GM12878 (cell line): ENCODE results near the gene COL11A1. TPM values are rescaled to one million over a fixed set of nuclear protein-coding genes. Genes with fewer than 3 reads are reported as not detected.

ENCODE experiments used
- ATAC-seq: fragments of 200-7000 bp; cut with Tn5 transposase; 3 replicates; pipeline ENCODE4 v1.9.1; 2020; ENCODE audit warnings: mild to moderate bottlenecking, moderate library complexity
- BruUV-seq: library from RNA; stranded (reverse); fragments of 400-500 nt; replicated peaks from 2 replicates; lab custom pipeline; 2021; lab: Mats Ljungman, UMichigan
- CTCF ChIA-PET: fragments of 300-600 bp; sonication (Branson Sonifier 250); formaldehyde crosslinking; extraction: SDS; loops from one replicate; lab custom pipeline; 2021; ENCODE audit warnings: inconsistent platforms; lab: Yijun Ruan, JAX
- POLR2A ChIA-PET: fragments of 350-600 bp; formaldehyde crosslinking; extraction: SDS; loops from one replicate; lab custom pipeline; 2021; ENCODE audit warnings: inconsistent platforms; lab: Charles Lee
- RAD21 ChIA-PET: fragments of 300-600 bp; sonication (Branson Sonifier 250); formaldehyde crosslinking; loops from one replicate; lab custom pipeline; 2023; ENCODE audit warnings: antibody characterized with exemption; ENCODE audit not compliant: unreplicated experiment; lab: Charles Lee
- SMC1A ChIA-PET: fragments of 300-600 bp; sonication (Branson Sonifier 250); formaldehyde crosslinking; loops from one replicate; lab custom pipeline; 2023; ENCODE audit not compliant: unreplicated experiment, uncharacterized antibody; lab: Charles Lee
- DNase-seq: peaks from one replicate; pipeline ENCODE4 v3.0.0-alpha.2; 2011; ENCODE audit warnings: low read depth, low spot score
- FAIRE-seq: peaks from 3 replicates; lab custom pipeline; 2011; peaks lifted over from hg19 to GRCh38; lab: Jason Lieb, UNC
- H2AFZ ChIP-seq: 2 replicates; pipeline ENCODE4 v1.6.0; 2011; ENCODE audit warnings: low read depth, low read length, control low read depth; ENCODE audit not compliant: control insufficient read depth
- H3K27ac ChIP-seq: 2 replicates; pipeline ENCODE4 v1.5.1; 2011; ENCODE audit warnings: control low read depth; ENCODE audit not compliant: control insufficient read depth, insufficient read depth
- H3K27me3 ChIP-seq, 2 experiments: replicated peaks in 1 of 2; 2 replicates each; pipeline versions ENCODE4 v1.6.0 to v1.6.1; 2011; ENCODE audit warnings: low read length in 1 of 2; ENCODE audit not compliant: control insufficient read depth in 2 of 2, insufficient read depth in 2 of 2
- H3K36me3 ChIP-seq, 2 experiments: 2 replicates each; pipeline ENCODE4 v1.5.1; 2011; ENCODE audit warnings: low read length in 1 of 2; ENCODE audit not compliant: control insufficient read depth in 2 of 2, insufficient read depth in 2 of 2
- H3K4me1 ChIP-seq: 2 replicates; pipeline ENCODE4 v1.6.1; 2011; ENCODE audit warnings: mild to moderate bottlenecking, low read length, moderate library complexity, mixed read lengths; ENCODE audit not compliant: control insufficient read depth, insufficient read depth
- H3K4me2 ChIP-seq: 2 replicates; pipeline ENCODE4 v1.6.0; 2011; ENCODE audit warnings: control low read depth; ENCODE audit not compliant: control insufficient read depth, insufficient read depth
- H3K4me3 ChIP-seq: fragments of 200-600 bp; sonication (generic); 2 replicates; pipeline ENCODE4 v1.5.1; 2016
- H3K79me2 ChIP-seq: 2 replicates; pipeline ENCODE4 v1.6.0; 2011; ENCODE audit warnings: low read length; ENCODE audit not compliant: control insufficient read depth, insufficient read depth
- H3K9ac ChIP-seq: 2 replicates; pipeline ENCODE4 v1.8.0; 2011; ENCODE audit warnings: low read length, control low read depth, mixed read lengths; ENCODE audit not compliant: control insufficient read depth, insufficient read depth
- H3K9me3 ChIP-seq: replicated peaks from 3 replicates; pipeline ENCODE4 v1.5.1; 2011; ENCODE audit warnings: mild to moderate bottlenecking, low read length; ENCODE audit not compliant: control insufficient read depth, insufficient read depth
- H4K20me1 ChIP-seq: 2 replicates; pipeline ENCODE4 v1.6.0; 2011; ENCODE audit not compliant: control insufficient read depth, insufficient read depth
- CREM ChIP-seq: IDR thresholded peaks from 2 replicates; pipeline ENCODE4 v1.6.1; 2014; ENCODE audit warnings: antibody characterized with exemption, low read depth
- EGR1 ChIP-seq, 2 experiments: IDR thresholded peaks; 1 replicate in 1 of 2; 2 replicates in 1 of 2; pipeline ENCODE4 v1.6.1; 2011 to 2012; ENCODE audit warnings: low read depth in 2 of 2, low read length in 2 of 2, borderline replicate concordance in 1 of 2, mild to moderate bottlenecking in 1 of 2, moderate library complexity in 1 of 2
- KAT2A ChIP-seq: conservative IDR thresholded peaks from 2 replicates; pipeline ENCODE4 v1.6.1; 2011; ENCODE audit warnings: low read depth, low read length; ENCODE audit not compliant: control insufficient read depth
- MAX ChIP-seq: IDR thresholded peaks from 2 replicates; pipeline ENCODE4 v1.6.1; 2012; ENCODE audit warnings: low read depth, low read length, improper control_type of control experiment
- MLLT1 ChIP-seq: fragments of 450-650 bp; IDR thresholded peaks from 2 replicates; pipeline ENCODE4 v1.6.1; 2016; ENCODE audit warnings: mild to moderate bottlenecking
- MTA2 ChIP-seq: fragments of 450-650 bp; IDR thresholded peaks from 2 replicates; pipeline ENCODE4 v1.6.1; 2016; ENCODE audit warnings: low read depth, mild to moderate bottlenecking, moderate library complexity
- MYB ChIP-seq: fragments of 150-350 bp; IDR thresholded peaks from 2 replicates; pipeline ENCODE4 v1.6.1; 2014; ENCODE audit warnings: mild to moderate bottlenecking, low read depth, low read length, borderline replicate concordance
- MYC ChIP-seq: IDR thresholded peaks from 2 replicates; pipeline ENCODE4 v1.6.1; 2011; ENCODE audit warnings: mild to moderate bottlenecking, low read length, moderate library complexity, inconsistent platforms; ENCODE audit not compliant: insufficient read depth, insufficient replicate concordance, insufficient read length, severe bottlenecking
- NFYB ChIP-seq: IDR thresholded peaks from 2 replicates; pipeline ENCODE4 v1.6.1; 2011; ENCODE audit warnings: low read depth, mild to moderate bottlenecking, low read length, improper control_type of control experiment, moderate library complexity; ENCODE audit not compliant: insufficient read depth
- PBX3 ChIP-seq: IDR thresholded peaks from 2 replicates; pipeline ENCODE4 v1.6.1; 2011; ENCODE audit warnings: mild to moderate bottlenecking, low read depth, low read length, moderate library complexity; ENCODE audit not compliant: insufficient replicate concordance
- PKNOX1 ChIP-seq: fragments of 450-650 bp; IDR thresholded peaks from 2 replicates; pipeline ENCODE4 v1.6.1; 2016; ENCODE audit warnings: mild to moderate bottlenecking
- SMAD1 ChIP-seq: fragments of 450-650 bp; IDR thresholded peaks from 2 replicates; pipeline ENCODE4 v1.6.1; 2018; ENCODE audit warnings: mild to moderate bottlenecking, low read depth; ENCODE audit not compliant: partially characterized antibody
- WRNIP1 ChIP-seq: IDR thresholded peaks from 2 replicates; pipeline ENCODE4 v1.6.1; 2011; ENCODE audit warnings: low read depth, low read length, improper control_type of control experiment, borderline replicate concordance
- YBX1 ChIP-seq: fragments of 450-650 bp; IDR thresholded peaks from 2 replicates; pipeline ENCODE4 v1.6.1; 2016; ENCODE audit warnings: antibody characterized with exemption
- ZNF217 ChIP-seq: fragments of 450-650 bp; IDR thresholded peaks from 2 replicates; pipeline ENCODE4 v1.6.1; 2017; ENCODE audit warnings: antibody characterized with exemption, mild to moderate bottlenecking
- ZNF274 ChIP-seq: IDR thresholded peaks from one replicate; pipeline ENCODE4 v1.8.0; 2011; ENCODE audit not compliant: insufficient read length, insufficient read depth
- WGBS: methylation state at CpG from one replicate; pipeline ENCODE4 v1.1.6; 2016; ENCODE audit warnings: low lambda C conversion rate; ENCODE audit not compliant: insufficient replicate concordance, insufficient coverage; ENCODE audit errors: missing lambda C conversion rate; 5-methylcytosine and 5-hydroxymethylcytosine counted together
- in situ Hi-C: fragments of 300-500 bp; cut with MboI; formaldehyde crosslinking; loops from 9 replicates; pipeline ENCODE4 v1.14.3; 2018; ENCODE audit warnings: mixed read lengths
- intact Hi-C: fragments of 100-400 bp; cut with micrococcal nuclease; formaldehyde crosslinking; loops from one replicate; pipeline ENCODE4 v1.14.2; 2022; ENCODE audit not compliant: unreplicated experiment
- polyA plus RNA-seq, 11 experiments: library from polyadenylated mRNA; depleted of rRNA in 4 of 11; unstranded in 6 of 11; stranded (reverse) in 5 of 11; fragments of >200 nt; fragmentation: Nextera tagmentation in 4 of 11; fragmentation: Illumina TruSeq in 1 of 11; extraction: Ambion mirVana in 4 of 11; extraction: Trizol in 1 of 11; gene quantifications; 1 replicate in 1 of 11; 2 replicates in 10 of 11; pipeline versions ENCODE4 v1.2.1 to v1.2.3, GENCODE V29; 2011 to 2016; ENCODE audit warnings: inconsistent platforms in 2 of 11, missing spikeins in 2 of 11, low read depth in 1 of 11
- total RNA-seq, 4 experiments: library from RNA; depleted of rRNA in 3 of 4; stranded (reverse); fragments of >200 nt in 3 of 4; fragmentation: Illumina TruSeq in 1 of 4; extraction: Trizol in 1 of 4; gene quantifications; 2 replicates each; pipeline versions ENCODE4 v1.2.1 to v1.2.3, GENCODE V29; 2013 to 2021

COL11A1 gene
- total and polyA plus RNA-seq, 10 of the 15 experiments (the other 5 are each of a cell fraction or from before 2014, with no cell fraction given) = 0.11 TPM; not detected in 9

GRCh38 chr1:103122983-103123720 lies 14.8 kb upstream of the COL11A1 start:
- POLR2A ChIA-PET = no interaction called here
- no peak for DNase-seq
- ATAC-seq = no peak
- no peak overlapping the region for H3K4me3 ChIP-seq
- no peak overlapping the region for H3K27ac ChIP-seq
- no TSS peak for BruUV-seq
- SMC1A ChIA-PET = no interaction called here
- H3K9ac ChIP-seq = no peak overlapping the region
- no peak for FAIRE-seq
- H3K9me3 ChIP-seq = no peaks in the 10 kb centered on the region
- no peak overlapping the region for H2AFZ ChIP-seq
- no peaks in the 10 kb centered on the region for H3K4me1 ChIP-seq
- H3K4me2 ChIP-seq = no peak overlapping the region
- CTCF ChIA-PET = no interaction called here
- H3K27me3 ChIP-seq = no peaks in the 10 kb centered on the region
- no peaks in the 10 kb centered on the region for H3K79me2 ChIP-seq
- H4K20me1 ChIP-seq = no peaks in the 10 kb centered on the region
- RAD21 ChIA-PET = no interaction called here
- no peak for TF ChIP-seq MYC
- no peak for TF ChIP-seq ZNF217
- TF ChIP-seq PKNOX1 = no peak
- no peak for TF ChIP-seq KAT2A
- TF ChIP-seq NFYB = no peak
- no peak for TF ChIP-seq CREM
- no peak for TF ChIP-seq YBX1
- no peak for TF ChIP-seq PBX3
- no peak for TF ChIP-seq ZNF274
- TF ChIP-seq MLLT1 = no peak
- no peak for TF ChIP-seq EGR1 (IDR thresholded peaks at IDR 0.05; ENCODE audit: borderline replicate concordance in 1 of 2, low read depth in 2 of 2, low read length in 2 of 2)
- TF ChIP-seq MAX = no peak
- no peak for TF ChIP-seq MTA2
- no peak for TF ChIP-seq WRNIP1
- no peak for TF ChIP-seq MYB
- no peak for TF ChIP-seq SMAD1
- WGBS = 29% methylated on average over 2 of the region's 2 CpGs
- intact Hi-C loops (no loop called here), in situ Hi-C loops (no loop called here)
- H3K36me3 ChIP-seq = no peaks in the 10 kb centered on the region
